ENCODE measurements around the gene RPP30. TPM values are rescaled to one million over a fixed set of nuclear protein-coding genes. Genes with fewer than 3 reads are reported as not detected.
"Not testable (repeated sequence)": the region's sequence is repeated elsewhere in the genome, so short reads cannot be mapped to it uniquely, and the experiment has no call there.

RPP30 gene
- total RNA-seq, 1 experiment from 2014 or later, result 74.5 TPM

DNA sequence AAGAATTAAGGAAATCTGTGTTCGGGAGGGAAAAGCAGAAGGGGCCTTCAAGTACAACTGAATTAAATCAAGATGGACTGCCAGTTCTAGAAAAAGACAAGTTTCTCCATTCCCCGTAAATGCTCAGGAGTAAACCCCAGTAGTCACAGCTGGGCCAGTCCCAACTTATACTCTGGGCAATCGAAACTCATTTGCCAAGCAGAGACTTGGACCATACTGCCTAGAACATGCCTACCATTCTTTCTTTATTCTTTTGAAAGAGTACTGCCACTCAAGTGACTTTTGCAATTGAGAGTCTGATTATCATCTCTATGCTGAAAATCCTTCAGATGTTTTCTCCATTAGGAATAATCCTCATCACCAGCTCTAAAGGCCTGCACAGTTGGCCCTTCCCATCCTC, 21.4 kb downstream of the RPP30 start:
- Histone ChIP-seq H3K4me3 (ENCODE audit: low read depth, low read length, poor library complexity, severe bottlenecking) (no peak overlapping the region), H3K27ac (ENCODE audit: low read depth, low read length, poor library complexity, severe bottlenecking) (no peak overlapping the region), H3K36me3 (ENCODE audit: insufficient read depth, low read length, poor library complexity, severe bottlenecking) (peaks cover 68% of the 10 kb centered on the region), H3K9me3 (ENCODE audit: low read depth, low read length, poor library complexity, severe bottlenecking) (no peaks in the 10 kb centered on the region), H3K27me3 (replicated peaks; ENCODE audit: insufficient read depth, low read depth, low read length, poor library complexity) (no peaks in the 10 kb centered on the region), H3K4me1 (ENCODE audit: insufficient read depth, low read length, poor library complexity, severe bottlenecking) (no peaks in the 10 kb centered on the region)
- ChIA-PET CTCF (no interaction called here), POLR2A (ENCODE audit: low non-redundant PET) (no interaction called here)
- TF ChIP-seq, protein P1, sequence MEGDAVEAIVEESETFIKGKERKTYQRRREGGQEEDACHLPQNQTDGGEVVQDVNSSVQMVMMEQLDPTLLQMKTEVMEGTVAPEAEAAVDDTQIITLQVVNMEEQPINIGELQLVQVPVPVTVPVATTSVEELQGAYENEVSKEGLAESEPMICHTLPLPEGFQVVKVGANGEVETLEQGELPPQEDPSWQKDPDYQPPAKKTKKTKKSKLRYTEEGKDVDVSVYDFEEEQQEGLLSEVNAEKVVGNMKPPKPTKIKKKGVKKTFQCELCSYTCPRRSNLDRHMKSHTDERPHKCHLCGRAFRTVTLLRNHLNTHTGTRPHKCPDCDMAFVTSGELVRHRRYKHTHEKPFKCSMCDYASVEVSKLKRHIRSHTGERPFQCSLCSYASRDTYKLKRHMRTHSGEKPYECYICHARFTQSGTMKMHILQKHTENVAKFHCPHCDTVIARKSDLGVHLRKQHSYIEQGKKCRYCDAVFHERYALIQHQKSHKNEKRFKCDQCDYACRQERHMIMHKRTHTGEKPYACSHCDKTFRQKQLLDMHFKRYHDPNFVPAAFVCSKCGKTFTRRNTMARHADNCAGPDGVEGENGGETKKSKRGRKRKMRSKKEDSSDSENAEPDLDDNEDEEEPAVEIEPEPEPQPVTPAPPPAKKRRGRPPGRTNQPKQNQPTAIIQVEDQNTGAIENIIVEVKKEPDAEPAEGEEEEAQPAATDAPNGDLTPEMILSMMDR (conservative IDR thresholded peaks at IDR 0.05; ENCODE audit: low read depth, low read length), result no peak
- no peak for TF ChIP-seq EZH2 (IDR thresholded peaks at IDR 0.05; ENCODE audit: borderline replicate concordance, low read depth, low read length, poor library complexity, severe bottlenecking)
- no peak for DNase-seq (ENCODE audit: low spot score)
- intact Hi-C loops (cut with micrococcal nuclease; ENCODE audit: unreplicated experiment), result no loop called here
- no TSS peak for BruUV-seq (replicated peaks)

- BruUV-seq (replicated peaks); CTCF ChIA-PET; intact Hi-C loops (cut with micrococcal nuclease; ENCODE audit: unreplicated experiment): not testable (repeated sequence)
These were observed 25.1 kb downstream of the RPP30 start for GRCh38 chr10:90896916-90897315.

GRCh38 chr10:90905925-90906324, 34.2 kb downstream of the RPP30 start:
- BruUV-seq (replicated peaks), result no TSS peak
- intact Hi-C loops (cut with micrococcal nuclease; ENCODE audit: unreplicated experiment), result no loop called here

More at GRCh38 chr10:90896916-90897315, 25.1 kb downstream of the RPP30 start:
- H3K9me3 ChIP-seq (ENCODE audit: low read depth, low read length, poor library complexity, severe bottlenecking); H3K4me1 ChIP-seq (ENCODE audit: insufficient read depth, low read length, poor library complexity, severe bottlenecking); DNase-seq (ENCODE audit: low spot score); H3K4me3 ChIP-seq (ENCODE audit: low read depth, low read length, poor library complexity, severe bottlenecking); H3K27ac ChIP-seq (ENCODE audit: low read depth, low read length, poor library complexity, severe bottlenecking); H3K27me3 ChIP-seq (replicated peaks; ENCODE audit: insufficient read depth, low read depth, low read length, poor library complexity); POLR2A ChIA-PET (ENCODE audit: low non-redundant PET): not testable (repeated sequence)
- H3K36me3 ChIP-seq (ENCODE audit: insufficient read depth, low read length, poor library complexity, severe bottlenecking), result peaks cover 45% of the 10 kb centered on the region

GRCh38 chr10:90906596-90906995, 34.8 kb downstream of the RPP30 start:
- H3K9me3 ChIP-seq (ENCODE audit: low read depth, low read length, poor library complexity, severe bottlenecking), result no peaks in the 10 kb centered on the region
- DNase-seq (ENCODE audit: low spot score), result no peak
- no peaks in the 10 kb centered on the region for H3K27me3 ChIP-seq (replicated peaks; ENCODE audit: insufficient read depth, low read depth, low read length, poor library complexity)
- H3K36me3 ChIP-seq (ENCODE audit: insufficient read depth, low read length, poor library complexity, severe bottlenecking), result peaks cover 1% of the 10 kb centered on the region
- no peaks in the 10 kb centered on the region for H3K4me1 ChIP-seq (ENCODE audit: insufficient read depth, low read length, poor library complexity, severe bottlenecking)
- BruUV-seq (replicated peaks), result no TSS peak
- CTCF ChIA-PET, result no interaction called here
- intact Hi-C loops (cut with micrococcal nuclease; ENCODE audit: unreplicated experiment), result no loop called here
- no peak overlapping the region for H3K27ac ChIP-seq (ENCODE audit: low read depth, low read length, poor library complexity, severe bottlenecking)
- TF ChIP-seq, protein P1 (conservative IDR thresholded peaks at IDR 0.05; ENCODE audit: low read depth, low read length), result no peak
- no peak for TF ChIP-seq EZH2 (IDR thresholded peaks at IDR 0.05; ENCODE audit: borderline replicate concordance, low read depth, low read length, poor library complexity, severe bottlenecking)
- POLR2A ChIA-PET (ENCODE audit: low non-redundant PET), result no interaction called here
- H3K4me3 ChIP-seq (ENCODE audit: low read depth, low read length, poor library complexity, severe bottlenecking), result no peak overlapping the region

More at GRCh38 chr10:90905925-90906324, 34.2 kb downstream of the RPP30 start:
- H3K9me3 ChIP-seq (ENCODE audit: low read depth, low read length, poor library complexity, severe bottlenecking), result no peaks in the 10 kb centered on the region
- peaks cover 6% of the 10 kb centered on the region for H3K36me3 ChIP-seq (ENCODE audit: insufficient read depth, low read length, poor library complexity, severe bottlenecking)
- H3K27ac ChIP-seq (ENCODE audit: low read depth, low read length, poor library complexity, severe bottlenecking), result no peak overlapping the region
- DNase-seq (ENCODE audit: low spot score), result no peak
- CTCF ChIA-PET, result no interaction called here
- H3K4me1 ChIP-seq (ENCODE audit: insufficient read depth, low read length, poor library complexity, severe bottlenecking), result no peaks in the 10 kb centered on the region
- no peaks in the 10 kb centered on the region for H3K27me3 ChIP-seq (replicated peaks; ENCODE audit: insufficient read depth, low read depth, low read length, poor library complexity)
- H3K4me3 ChIP-seq (ENCODE audit: low read depth, low read length, poor library complexity, severe bottlenecking), result no peak overlapping the region
- POLR2A ChIA-PET (ENCODE audit: low non-redundant PET), result no interaction called here
- TF ChIP-seq EZH2 (IDR thresholded peaks at IDR 0.05; ENCODE audit: borderline replicate concordance, low read depth, low read length, poor library complexity, severe bottlenecking), result no peak
- TF ChIP-seq, protein P1 (conservative IDR thresholded peaks at IDR 0.05; ENCODE audit: low read depth, low read length), result no peak

All from A673 (cell line).